ENCODE results near the gene PFN4.

The PFN4 gene

DNA sequence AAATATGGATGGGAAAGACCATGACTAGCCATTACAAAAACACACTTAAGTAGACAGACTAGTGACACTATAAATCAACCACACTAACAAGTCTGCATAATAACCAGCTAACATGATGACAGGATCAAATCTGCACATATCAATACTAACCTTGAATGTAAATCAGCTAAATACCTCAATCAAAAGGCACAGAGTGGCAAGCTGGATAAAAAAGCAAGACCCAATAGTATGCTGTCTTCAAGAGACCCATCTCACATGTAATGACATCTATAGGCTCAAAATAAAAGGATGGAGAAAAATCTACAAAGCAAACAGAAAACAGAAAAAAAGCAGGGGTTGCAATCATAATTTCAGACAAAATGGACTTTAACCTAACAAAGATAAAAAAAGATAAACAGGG lies 16.3 kb downstream of the PFN4 start:
- Histone ChIP-seq H3K27me3 (ENCODE audit: insufficient read depth, low read length, poor library complexity) (no peaks in the 10 kb centered on the region), H3K9ac (ENCODE audit: low read depth, low read length) (no peak overlapping the region), H3K4me2 (ENCODE audit: insufficient read depth, low read length) (no peak overlapping the region), H3K4me3 (ENCODE audit: low read depth in 1 of 2, low read length in 2 of 2) (no peak overlapping the region), H2AFZ (ENCODE audit: low read depth, low read length) (no peak overlapping the region), H3K79me2 (ENCODE audit: insufficient read depth, low read length) (no peaks in the 10 kb centered on the region), H3K27ac (ENCODE audit: low read length) (no peak overlapping the region), H4K20me1 (ENCODE audit: insufficient read depth, low read length) (no peaks in the 10 kb centered on the region), H3K36me3 (ENCODE audit: insufficient read depth, low read length) (no peaks in the 10 kb centered on the region), H3K4me1 (ENCODE audit: insufficient read depth, low read length) (no peaks in the 10 kb centered on the region), H3K9me3 (ENCODE audit: insufficient read depth, low read length, severe bottlenecking) (peaks cover 3% of the 10 kb centered on the region)
- no peak for TF ChIP-seq EZH2 (IDR thresholded peaks at IDR 0.05; ENCODE audit: borderline replicate concordance, low read depth, low read length, severe bottlenecking)
- TF ChIP-seq, protein P1, sequence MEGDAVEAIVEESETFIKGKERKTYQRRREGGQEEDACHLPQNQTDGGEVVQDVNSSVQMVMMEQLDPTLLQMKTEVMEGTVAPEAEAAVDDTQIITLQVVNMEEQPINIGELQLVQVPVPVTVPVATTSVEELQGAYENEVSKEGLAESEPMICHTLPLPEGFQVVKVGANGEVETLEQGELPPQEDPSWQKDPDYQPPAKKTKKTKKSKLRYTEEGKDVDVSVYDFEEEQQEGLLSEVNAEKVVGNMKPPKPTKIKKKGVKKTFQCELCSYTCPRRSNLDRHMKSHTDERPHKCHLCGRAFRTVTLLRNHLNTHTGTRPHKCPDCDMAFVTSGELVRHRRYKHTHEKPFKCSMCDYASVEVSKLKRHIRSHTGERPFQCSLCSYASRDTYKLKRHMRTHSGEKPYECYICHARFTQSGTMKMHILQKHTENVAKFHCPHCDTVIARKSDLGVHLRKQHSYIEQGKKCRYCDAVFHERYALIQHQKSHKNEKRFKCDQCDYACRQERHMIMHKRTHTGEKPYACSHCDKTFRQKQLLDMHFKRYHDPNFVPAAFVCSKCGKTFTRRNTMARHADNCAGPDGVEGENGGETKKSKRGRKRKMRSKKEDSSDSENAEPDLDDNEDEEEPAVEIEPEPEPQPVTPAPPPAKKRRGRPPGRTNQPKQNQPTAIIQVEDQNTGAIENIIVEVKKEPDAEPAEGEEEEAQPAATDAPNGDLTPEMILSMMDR (IDR thresholded peaks at IDR 0.05; ENCODE audit: borderline replicate concordance, extremely low read depth, low read length, poor library complexity, severe bottlenecking) = no peak
- DNase-seq = no peak
- ATAC-seq (ENCODE audit: insufficient read depth, low read depth) = no peak

DNA sequence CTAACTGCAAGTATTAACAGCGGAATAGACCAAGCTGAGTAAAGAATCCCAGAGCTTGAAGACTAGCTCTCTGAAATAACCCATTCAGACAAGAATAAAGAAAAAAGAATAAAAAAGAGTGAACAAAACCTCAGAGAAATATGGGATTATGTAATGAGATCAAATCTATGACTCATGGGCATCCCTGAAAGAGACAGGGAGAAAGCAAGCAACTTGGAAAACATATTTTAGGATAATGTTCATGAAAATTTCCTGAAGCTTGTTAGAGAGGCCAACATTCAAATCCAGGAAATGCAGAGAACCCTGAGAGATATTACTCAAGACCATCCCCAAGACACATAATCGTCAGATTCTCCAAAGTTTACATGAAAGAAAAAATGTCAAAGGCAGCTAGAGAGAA lies 17.3 kb downstream of the PFN4 start:
- peaks cover 3% of the 10 kb centered on the region for H3K9me3 ChIP-seq (ENCODE audit: insufficient read depth, low read length, severe bottlenecking)
- no peaks in the 10 kb centered on the region for H4K20me1 ChIP-seq (ENCODE audit: insufficient read depth, low read length)
- no peaks in the 10 kb centered on the region for H3K4me1 ChIP-seq (ENCODE audit: insufficient read depth, low read length)
- no peaks in the 10 kb centered on the region for H3K27me3 ChIP-seq (ENCODE audit: insufficient read depth, low read length, poor library complexity)
- no peaks in the 10 kb centered on the region for H3K79me2 ChIP-seq (ENCODE audit: insufficient read depth, low read length)
- H3K9ac ChIP-seq (ENCODE audit: low read depth, low read length) = no peak overlapping the region
- ATAC-seq (ENCODE audit: insufficient read depth, low read depth) (no peak), DNase-seq (no peak)
- no peak overlapping the region for H3K27ac ChIP-seq (ENCODE audit: low read length)
- H3K4me3 ChIP-seq (ENCODE audit: low read depth in 1 of 2, low read length in 2 of 2) = no peak overlapping the region
- TF ChIP-seq, protein P1 (IDR thresholded peaks at IDR 0.05; ENCODE audit: borderline replicate concordance, extremely low read depth, low read length, poor library complexity, severe bottlenecking) = no peak
- no peak for TF ChIP-seq EZH2 (IDR thresholded peaks at IDR 0.05; ENCODE audit: borderline replicate concordance, low read depth, low read length, severe bottlenecking)
- H3K36me3 ChIP-seq (ENCODE audit: insufficient read depth, low read length) = no peaks in the 10 kb centered on the region
- H3K4me2 ChIP-seq (ENCODE audit: insufficient read depth, low read length) = no peak overlapping the region
- no peak overlapping the region for H2AFZ ChIP-seq (ENCODE audit: low read depth, low read length)

DNA sequence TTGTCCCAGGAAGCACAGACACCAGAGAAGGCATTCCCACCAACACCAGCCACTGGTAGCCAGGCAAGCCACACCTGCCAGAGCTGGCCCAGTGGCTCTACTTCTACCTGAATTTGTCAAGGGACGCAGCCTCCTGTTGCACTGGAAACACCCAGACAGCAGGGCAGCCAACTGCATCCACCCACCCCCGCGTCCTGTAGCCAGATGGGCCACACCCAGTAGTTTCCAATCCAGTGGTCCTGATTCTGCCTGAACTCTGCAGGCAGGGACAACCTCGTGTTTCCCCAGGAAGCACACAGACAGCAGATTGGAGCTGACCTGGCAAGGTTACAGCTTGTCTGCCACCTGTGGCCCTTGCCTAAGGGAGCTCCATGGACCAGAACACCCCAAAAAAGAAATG lies 18.2 kb downstream of the PFN4 start:
- Histone ChIP-seq H3K4me1 (ENCODE audit: insufficient read depth, low read length) (no peaks in the 10 kb centered on the region), H3K4me3 (ENCODE audit: low read depth in 1 of 2, low read length in 2 of 2) (no peak overlapping the region), H3K9ac (ENCODE audit: low read depth, low read length) (no peak overlapping the region), H2AFZ (ENCODE audit: low read depth, low read length) (no peak overlapping the region), H3K27me3 (ENCODE audit: insufficient read depth, low read length, poor library complexity) (no peaks in the 10 kb centered on the region), H3K9me3 (ENCODE audit: insufficient read depth, low read length, severe bottlenecking) (peaks cover 3% of the 10 kb centered on the region), H3K27ac (ENCODE audit: low read length) (no peak overlapping the region), H3K36me3 (ENCODE audit: insufficient read depth, low read length) (no peaks in the 10 kb centered on the region), H3K79me2 (ENCODE audit: insufficient read depth, low read length) (no peaks in the 10 kb centered on the region), H3K4me2 (ENCODE audit: insufficient read depth, low read length) (no peak overlapping the region), H4K20me1 (ENCODE audit: insufficient read depth, low read length) (no peaks in the 10 kb centered on the region)
- TF ChIP-seq, protein P1 (IDR thresholded peaks at IDR 0.05; ENCODE audit: borderline replicate concordance, extremely low read depth, low read length, poor library complexity, severe bottlenecking) = no peak
- TF ChIP-seq EZH2 (IDR thresholded peaks at IDR 0.05; ENCODE audit: borderline replicate concordance, low read depth, low read length, severe bottlenecking) = no peak
- DNase-seq (no peak), ATAC-seq (ENCODE audit: insufficient read depth, low read depth) (no peak)

DNA sequence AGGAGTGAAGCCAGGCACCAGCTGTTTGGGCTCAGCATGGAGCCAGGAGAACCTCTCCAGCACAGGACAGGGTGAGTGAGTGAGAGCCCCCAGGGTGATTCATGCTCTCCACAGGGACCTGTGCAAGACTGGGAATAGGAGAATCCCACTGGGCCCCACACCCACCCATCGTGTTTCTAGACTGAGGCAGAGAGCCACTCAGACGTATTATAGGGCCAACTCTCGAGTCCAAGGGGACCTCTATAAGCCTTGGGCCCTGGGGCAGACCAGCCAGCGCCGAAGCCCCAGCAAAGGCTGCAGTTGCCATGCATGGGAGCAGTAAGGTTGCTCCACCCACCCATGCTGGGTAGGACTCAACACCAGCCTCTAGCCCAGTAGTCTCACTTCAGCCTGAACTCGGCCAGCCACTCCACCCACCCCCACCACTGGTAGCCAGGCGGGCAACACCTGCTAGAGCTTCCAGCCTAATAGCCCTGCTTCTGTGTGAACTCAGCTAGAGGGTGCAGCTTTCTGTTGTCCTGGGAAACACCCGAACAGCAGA lies 19.0 kb downstream of the PFN4 start:
- DNase-seq = no peak
- no peak for TF ChIP-seq EZH2 (IDR thresholded peaks at IDR 0.05; ENCODE audit: borderline replicate concordance, low read depth, low read length, severe bottlenecking)
- TF ChIP-seq, protein P1 (IDR thresholded peaks at IDR 0.05; ENCODE audit: borderline replicate concordance, extremely low read depth, low read length, poor library complexity, severe bottlenecking) = no peak
- no peaks in the 10 kb centered on the region for H4K20me1 ChIP-seq (ENCODE audit: insufficient read depth, low read length)
- no peak overlapping the region for H2AFZ ChIP-seq (ENCODE audit: low read depth, low read length)
- H3K4me3 ChIP-seq (ENCODE audit: low read depth in 1 of 2, low read length in 2 of 2) = no peak overlapping the region
- H3K36me3 ChIP-seq (ENCODE audit: insufficient read depth, low read length) = no peaks in the 10 kb centered on the region
- peaks cover 3% of the 10 kb centered on the region for H3K9me3 ChIP-seq (ENCODE audit: insufficient read depth, low read length, severe bottlenecking)
- ATAC-seq (ENCODE audit: insufficient read depth, low read depth) = no peak
- no peak overlapping the region for H3K4me2 ChIP-seq (ENCODE audit: insufficient read depth, low read length)
- no peaks in the 10 kb centered on the region for H3K4me1 ChIP-seq (ENCODE audit: insufficient read depth, low read length)
- no peak overlapping the region for H3K27ac ChIP-seq (ENCODE audit: low read length)
- no peaks in the 10 kb centered on the region for H3K79me2 ChIP-seq (ENCODE audit: insufficient read depth, low read length)
- H3K27me3 ChIP-seq (ENCODE audit: insufficient read depth, low read length, poor library complexity) = no peaks in the 10 kb centered on the region
- H3K9ac ChIP-seq (ENCODE audit: low read depth, low read length) = no peak overlapping the region
